Astrocyte (in vitro differentiated cells and primary cell): ENCODE data around the gene C1orf21. TPM values are rescaled to one million over a fixed set of nuclear protein-coding genes. Genes with fewer than 3 reads are reported as not detected.

Source experiments
- DNase-seq: peaks from one replicate; pipeline ENCODE4 v3.0.0-alpha.2; 2010; ENCODE audit warnings: low read depth
- FAIRE-seq: peaks from 2 replicates; lab custom pipeline; 2011; peaks lifted over from hg19 to GRCh38; lab: Jason Lieb, UNC
- H2AFZ ChIP-seq: 2 replicates; pipeline ENCODE4 v1.6.0; 2012; ENCODE audit warnings: low read depth, low read length, inconsistent platforms
- H3K27ac ChIP-seq: 2 replicates; pipeline ENCODE4 v1.5.1; 2011; ENCODE audit warnings: low read depth, low read length, inconsistent platforms
- H3K27me3 ChIP-seq: 2 replicates; pipeline ENCODE4 v1.6.0; 2011; ENCODE audit warnings: low read length, inconsistent platforms; ENCODE audit not compliant: insufficient read depth
- H3K36me3 ChIP-seq: 2 replicates; pipeline ENCODE4 v1.5.1; 2011; ENCODE audit warnings: low read length, inconsistent platforms; ENCODE audit not compliant: insufficient read depth
- H3K4me1 ChIP-seq: 2 replicates; pipeline ENCODE4 v1.5.1; 2011; ENCODE audit warnings: low read length, inconsistent platforms; ENCODE audit not compliant: insufficient read depth
- H3K4me2 ChIP-seq: 2 replicates; pipeline ENCODE4 v1.6.0; 2012; ENCODE audit warnings: low read length, inconsistent platforms
- H3K4me3 ChIP-seq: 2 replicates; pipeline ENCODE4 v1.5.1; 2011; ENCODE audit warnings: low read depth, mild to moderate bottlenecking, low read length, inconsistent platforms; ENCODE audit not compliant: insufficient read depth
- H3K79me2 ChIP-seq: 2 replicates; pipeline ENCODE4 v1.6.0; 2012; ENCODE audit warnings: mild to moderate bottlenecking, low read length, inconsistent platforms; ENCODE audit not compliant: insufficient read depth
- H3K9ac ChIP-seq: 2 replicates; pipeline ENCODE4 v1.6.0; 2012; ENCODE audit warnings: mild to moderate bottlenecking, low read length, inconsistent platforms
- H3K9me3 ChIP-seq: 2 replicates; pipeline ENCODE4 v1.5.1; 2012; ENCODE audit warnings: low read depth, mild to moderate bottlenecking, low read length, inconsistent platforms; ENCODE audit not compliant: insufficient read depth
- H4K20me1 ChIP-seq: 2 replicates; pipeline ENCODE4 v1.6.0; 2012; ENCODE audit warnings: low read length, inconsistent platforms; ENCODE audit not compliant: insufficient read depth
- H3K27ac Mint-ChIP-seq: one replicate; pipeline ENCODE4 v1.8.0; 2021; ENCODE audit warnings: mild to moderate bottlenecking, mixed read lengths; ENCODE audit not compliant: unreplicated experiment
- H3K27me3 Mint-ChIP-seq: one replicate; pipeline ENCODE4 v1.8.0; 2021; ENCODE audit warnings: low read depth, mixed read lengths; ENCODE audit not compliant: unreplicated experiment
- H3K36me3 Mint-ChIP-seq: one replicate; pipeline ENCODE4 v1.8.0; 2021; ENCODE audit warnings: low read depth, mixed read lengths; ENCODE audit not compliant: unreplicated experiment
- H3K4me1 Mint-ChIP-seq: one replicate; pipeline ENCODE4 v1.8.0; 2021; ENCODE audit warnings: low read depth, mixed read lengths; ENCODE audit not compliant: unreplicated experiment
- H3K4me3 Mint-ChIP-seq: one replicate; pipeline ENCODE4 v1.8.0; 2021; ENCODE audit warnings: mild to moderate bottlenecking, moderate library complexity, mixed read lengths; ENCODE audit not compliant: unreplicated experiment
- H3K9me3 Mint-ChIP-seq: one replicate; pipeline ENCODE4 v1.8.0; 2021; ENCODE audit warnings: mild to moderate bottlenecking, mixed read lengths; ENCODE audit not compliant: unreplicated experiment
- EZH2 ChIP-seq: IDR thresholded peaks from 2 replicates; pipeline ENCODE4 v1.6.1; 2012; ENCODE audit warnings: mild to moderate bottlenecking, low read length, inconsistent platforms; ENCODE audit not compliant: insufficient read depth
- total RNA-seq: library from RNA; stranded (reverse); gene quantifications from 2 replicates; pipeline ENCODE4 v1.2.1, GENCODE V29; 2021
- TF ChIP-seq, protein P1 (sequence below): IDR thresholded peaks from 2 replicates; pipeline ENCODE4 v1.5.1; 2011; ENCODE audit warnings: low read depth, mild to moderate bottlenecking, inconsistent platforms, low read length, moderate library complexity; ENCODE audit not compliant: insufficient read depth

C1orf21 gene
- total RNA-seq, 1 donor from 2014 or later, result 15.1 TPM

DNA sequence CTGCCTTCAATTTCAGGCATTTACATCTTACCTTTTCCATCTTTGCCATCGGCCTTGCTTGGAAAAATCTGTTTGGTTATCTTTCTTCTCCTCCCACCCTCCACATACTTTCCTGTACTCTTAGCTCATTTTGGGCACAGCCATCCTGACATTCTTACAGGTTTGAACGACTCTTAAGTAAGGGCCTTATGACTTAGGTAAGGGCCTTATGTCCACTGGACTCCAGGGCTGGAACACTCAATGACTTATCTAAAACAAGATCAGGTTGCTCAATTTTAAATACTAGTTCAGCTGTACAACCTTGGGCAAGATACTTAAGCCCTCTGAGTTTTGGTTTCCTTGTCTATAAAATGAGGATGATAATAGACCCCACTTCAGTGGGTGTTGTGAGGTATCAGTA is 40.9 kb downstream of the C1orf21 start:
- Histone ChIP-seq H3K4me2 (no peak overlapping the region), H3K4me3 (no peak overlapping the region), H3K9me3 (no peaks in the 10 kb centered on the region), H3K27ac (no peak overlapping the region), H3K4me1 (no peaks in the 10 kb centered on the region), H3K27me3 (no peaks in the 10 kb centered on the region), H2AFZ (no peak overlapping the region), H3K79me2 (no peaks in the 10 kb centered on the region), H4K20me1 (no peaks in the 10 kb centered on the region), H3K9ac (no peak overlapping the region), H3K36me3 (no peaks in the 10 kb centered on the region)
- no peak for FAIRE-seq
- TF ChIP-seq EZH2, result no peak
- TF ChIP-seq, protein P1, sequence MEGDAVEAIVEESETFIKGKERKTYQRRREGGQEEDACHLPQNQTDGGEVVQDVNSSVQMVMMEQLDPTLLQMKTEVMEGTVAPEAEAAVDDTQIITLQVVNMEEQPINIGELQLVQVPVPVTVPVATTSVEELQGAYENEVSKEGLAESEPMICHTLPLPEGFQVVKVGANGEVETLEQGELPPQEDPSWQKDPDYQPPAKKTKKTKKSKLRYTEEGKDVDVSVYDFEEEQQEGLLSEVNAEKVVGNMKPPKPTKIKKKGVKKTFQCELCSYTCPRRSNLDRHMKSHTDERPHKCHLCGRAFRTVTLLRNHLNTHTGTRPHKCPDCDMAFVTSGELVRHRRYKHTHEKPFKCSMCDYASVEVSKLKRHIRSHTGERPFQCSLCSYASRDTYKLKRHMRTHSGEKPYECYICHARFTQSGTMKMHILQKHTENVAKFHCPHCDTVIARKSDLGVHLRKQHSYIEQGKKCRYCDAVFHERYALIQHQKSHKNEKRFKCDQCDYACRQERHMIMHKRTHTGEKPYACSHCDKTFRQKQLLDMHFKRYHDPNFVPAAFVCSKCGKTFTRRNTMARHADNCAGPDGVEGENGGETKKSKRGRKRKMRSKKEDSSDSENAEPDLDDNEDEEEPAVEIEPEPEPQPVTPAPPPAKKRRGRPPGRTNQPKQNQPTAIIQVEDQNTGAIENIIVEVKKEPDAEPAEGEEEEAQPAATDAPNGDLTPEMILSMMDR, result no peak
- Mint-ChIP-seq H3K9me3 (peaks cover 3% of the 10 kb centered on the region), H3K4me3 (no peak overlapping the region), H3K27ac (no peak overlapping the region), H3K36me3 (peaks cover 6% of the 10 kb centered on the region), H3K4me1 (peaks cover 9% of the 10 kb centered on the region), H3K27me3 (no peaks in the 10 kb centered on the region)
- no peak for DNase-seq

DNA sequence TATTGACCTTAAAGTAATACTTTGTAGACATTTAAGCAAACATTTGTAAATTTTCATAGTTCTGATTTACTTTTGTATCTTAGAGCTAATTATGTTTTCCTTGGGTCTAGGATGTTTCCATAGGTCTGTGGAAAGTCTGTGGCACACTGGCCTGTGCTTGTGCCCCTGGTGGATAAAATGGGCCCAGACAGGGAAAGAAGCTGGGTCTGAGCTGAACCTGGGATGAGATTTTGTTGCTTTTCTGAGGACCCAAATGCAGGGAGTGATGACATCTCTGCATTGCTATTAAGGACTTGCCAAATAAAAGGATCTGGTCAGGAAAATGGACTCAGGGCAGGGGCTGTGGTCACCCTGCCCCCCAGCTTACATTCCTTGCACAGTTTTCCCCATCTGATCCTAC is 41.8 kb downstream of the C1orf21 start:
- Histone ChIP-seq H3K9ac (no peak overlapping the region), H3K79me2 (no peaks in the 10 kb centered on the region), H3K27me3 (no peaks in the 10 kb centered on the region), H3K9me3 (no peaks in the 10 kb centered on the region), H4K20me1 (no peaks in the 10 kb centered on the region), H3K27ac (no peak overlapping the region), H3K36me3 (no peaks in the 10 kb centered on the region), H2AFZ (no peak overlapping the region), H3K4me2 (no peak overlapping the region), H3K4me1 (no peaks in the 10 kb centered on the region), H3K4me3 (no peak overlapping the region)
- DNase-seq (no peak), FAIRE-seq (no peak)
- no peak overlapping the region for H3K4me3 Mint-ChIP-seq
- H3K9me3 Mint-ChIP-seq, result peaks cover 3% of the 10 kb centered on the region
- peaks cover 6% of the 10 kb centered on the region for H3K36me3 Mint-ChIP-seq
- H3K27ac Mint-ChIP-seq, result peak overlapping the region; percentile 73
- H3K27me3 Mint-ChIP-seq, result no peaks in the 10 kb centered on the region
- H3K4me1 Mint-ChIP-seq, result peaks cover 9% of the 10 kb centered on the region
- TF ChIP-seq, protein P1, result no peak
- no peak for TF ChIP-seq EZH2

DNA sequence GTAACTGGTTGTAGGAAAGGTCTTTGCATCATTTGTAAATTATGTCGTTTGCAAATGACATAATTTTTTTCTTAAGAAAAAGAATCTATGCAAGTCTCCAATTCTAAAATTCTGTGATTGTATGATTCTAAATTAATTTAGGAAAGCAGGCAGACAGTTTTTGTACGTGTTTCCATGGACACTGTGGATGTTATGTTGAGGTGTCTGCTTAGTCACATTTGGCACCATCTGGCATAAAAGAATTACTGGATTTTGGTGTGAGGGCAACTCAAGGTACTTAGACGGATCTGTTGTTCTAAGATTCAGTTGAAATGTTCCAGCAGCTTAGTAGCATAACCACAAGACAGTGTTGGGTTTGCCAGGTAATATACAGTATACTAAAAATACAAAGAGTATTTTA is 42.5 kb downstream of the C1orf21 start:
- no peaks in the 10 kb centered on the region for H3K27me3 ChIP-seq
- H3K79me2 ChIP-seq, result no peaks in the 10 kb centered on the region
- peaks cover 6% of the 10 kb centered on the region for H3K36me3 Mint-ChIP-seq
- H3K27ac Mint-ChIP-seq, result no peak overlapping the region
- FAIRE-seq (no peak), DNase-seq (no peak)
- H3K36me3 ChIP-seq, result no peaks in the 10 kb centered on the region
- H3K4me2 ChIP-seq, result no peak overlapping the region
- no peaks in the 10 kb centered on the region for H3K27me3 Mint-ChIP-seq
- H3K4me3 ChIP-seq, result no peak overlapping the region
- no peak overlapping the region for H3K27ac ChIP-seq
- peaks cover 3% of the 10 kb centered on the region for H3K9me3 Mint-ChIP-seq
- H4K20me1 ChIP-seq, result no peaks in the 10 kb centered on the region
- H3K9me3 ChIP-seq, result no peaks in the 10 kb centered on the region
- no peak overlapping the region for H3K9ac ChIP-seq
- TF ChIP-seq, protein P1, result no peak
- TF ChIP-seq EZH2, result no peak
- no peak overlapping the region for H2AFZ ChIP-seq
- no peaks in the 10 kb centered on the region for H3K4me1 ChIP-seq
- no peak overlapping the region for H3K4me3 Mint-ChIP-seq
- peaks cover 8% of the 10 kb centered on the region for H3K4me1 Mint-ChIP-seq
